Lower lobe of right lung (tissue), 2 donors: ENCODE measurements around the gene TRIM25. TPM values are rescaled to one million over a fixed set of nuclear protein-coding genes. Genes with fewer than 3 reads are reported as not detected.

Experiments used
- ATAC-seq, 2 donors: fragments of 200-7000 bp; cut with Tn5 transposase; one replicate each; pipeline ENCODE4 v1.9.1; 2020 to 2022; ENCODE audit warnings: mild to moderate bottlenecking in 2 of 2, moderate library complexity in 2 of 2
- DNase-seq: peaks from one replicate; pipeline ENCODE4 v3.0.0-alpha.2; 2020
- H3K27ac ChIP-seq: fragments of 200-600 bp; one replicate; pipeline ENCODE4 v1.8.0; 2022
- H3K27me3 ChIP-seq: fragments of 200-600 bp; one replicate; pipeline ENCODE4 v1.8.0; 2022; ENCODE audit warnings: low read depth
- H3K36me3 ChIP-seq: fragments of 200-600 bp; one replicate; pipeline ENCODE4 v1.8.0; 2022; ENCODE audit warnings: mild to moderate bottlenecking
- H3K4me1 ChIP-seq: fragments of 200-600 bp; one replicate; pipeline ENCODE4 v1.8.0; 2022
- H3K4me3 ChIP-seq: fragments of 200-600 bp; one replicate; pipeline ENCODE4 v1.8.0; 2022; ENCODE audit warnings: mild to moderate bottlenecking
- H3K9me3 ChIP-seq: fragments of 200-600 bp; one replicate; pipeline ENCODE4 v1.8.0; 2022
- intact Hi-C: fragments of 100-400 bp; cut with DNase I; formaldehyde crosslinking; loops from one replicate; pipeline ENCODE4 v1.11.0; 2022
- total RNA-seq: library from RNA; stranded (reverse); fragmentation: NEBNext Ultra II Directional; extraction: Animal tissue kit (Norgen Biotek cat#: 25700); gene quantifications from one replicate; pipeline ENCODE4 v1.2.1, GENCODE V29; 2021
- TF ChIP-seq, protein P1 (sequence below): fragments of 200-600 bp; IDR thresholded peaks from one replicate; pipeline ENCODE4 v1.8.0; 2022; ENCODE audit warnings: antibody characterized with exemption, mild to moderate bottlenecking
- donor health status: DM: no; HTN: yes; CAD: no; lungs with severe emphysema.

TRIM25 gene
- total RNA-seq, 1 donor from 2014 or later, result 125 TPM

DNA sequence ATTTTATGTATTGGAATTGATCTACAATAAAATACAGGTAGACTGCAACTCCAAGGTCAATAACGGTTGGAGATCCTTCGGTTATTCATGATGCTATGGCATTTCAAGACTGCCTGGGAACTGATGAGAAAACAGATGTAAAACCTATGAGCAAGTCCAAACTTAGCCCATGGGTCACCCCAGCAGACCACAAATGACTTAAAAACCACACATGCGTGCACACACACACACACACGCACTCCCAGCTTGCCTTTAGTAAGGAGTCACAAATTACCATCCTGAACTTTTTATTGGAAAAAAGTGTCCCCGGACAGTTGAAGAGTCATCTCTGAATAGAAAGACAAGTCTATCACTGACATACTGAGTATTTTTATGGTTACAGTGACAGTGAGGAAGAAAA is 26.7 kb downstream of the TRIM25 start:
- TF ChIP-seq, protein P1, sequence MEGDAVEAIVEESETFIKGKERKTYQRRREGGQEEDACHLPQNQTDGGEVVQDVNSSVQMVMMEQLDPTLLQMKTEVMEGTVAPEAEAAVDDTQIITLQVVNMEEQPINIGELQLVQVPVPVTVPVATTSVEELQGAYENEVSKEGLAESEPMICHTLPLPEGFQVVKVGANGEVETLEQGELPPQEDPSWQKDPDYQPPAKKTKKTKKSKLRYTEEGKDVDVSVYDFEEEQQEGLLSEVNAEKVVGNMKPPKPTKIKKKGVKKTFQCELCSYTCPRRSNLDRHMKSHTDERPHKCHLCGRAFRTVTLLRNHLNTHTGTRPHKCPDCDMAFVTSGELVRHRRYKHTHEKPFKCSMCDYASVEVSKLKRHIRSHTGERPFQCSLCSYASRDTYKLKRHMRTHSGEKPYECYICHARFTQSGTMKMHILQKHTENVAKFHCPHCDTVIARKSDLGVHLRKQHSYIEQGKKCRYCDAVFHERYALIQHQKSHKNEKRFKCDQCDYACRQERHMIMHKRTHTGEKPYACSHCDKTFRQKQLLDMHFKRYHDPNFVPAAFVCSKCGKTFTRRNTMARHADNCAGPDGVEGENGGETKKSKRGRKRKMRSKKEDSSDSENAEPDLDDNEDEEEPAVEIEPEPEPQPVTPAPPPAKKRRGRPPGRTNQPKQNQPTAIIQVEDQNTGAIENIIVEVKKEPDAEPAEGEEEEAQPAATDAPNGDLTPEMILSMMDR, result no peak
- DNase-seq, result no peak
- no peak for ATAC-seq
- peaks cover 62% of the 10 kb centered on the region for H3K36me3 ChIP-seq
- no peaks in the 10 kb centered on the region for H3K4me1 ChIP-seq
- intact Hi-C loops, result no loop called here
- H3K9me3 ChIP-seq, result peaks cover 13% of the 10 kb centered on the region
- H3K27ac ChIP-seq, result no peak overlapping the region
- H3K4me3 ChIP-seq, result no peak overlapping the region
- H3K27me3 ChIP-seq, result no peaks in the 10 kb centered on the region

DNA sequence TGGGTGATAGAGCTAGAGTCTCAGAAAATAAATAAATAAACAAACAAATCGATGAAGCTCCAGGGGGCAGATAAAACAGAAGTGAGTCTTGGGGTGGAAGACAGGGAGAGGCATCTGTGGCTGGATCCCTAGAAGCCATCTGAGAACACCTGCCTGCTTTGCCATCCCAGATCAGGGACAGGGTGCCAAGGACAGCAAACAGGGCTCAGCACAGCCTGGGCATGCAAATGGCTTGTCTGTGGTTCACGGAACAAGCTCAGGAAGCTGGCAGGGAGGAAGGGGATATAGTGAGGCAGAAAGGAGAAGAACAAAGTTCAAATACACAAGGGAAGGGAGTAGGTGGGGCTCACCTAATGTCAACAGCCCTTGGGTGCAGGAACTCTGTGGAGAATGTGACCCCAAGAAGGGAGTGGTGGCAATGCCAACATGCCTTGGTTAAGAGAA is 27.5 kb downstream of the TRIM25 start:
- Histone ChIP-seq H3K4me1 (no peaks in the 10 kb centered on the region), H3K36me3 (peaks cover 54% of the 10 kb centered on the region), H3K4me3 (no peak overlapping the region), H3K9me3 (peaks cover 13% of the 10 kb centered on the region), H3K27ac (no peak overlapping the region), H3K27me3 (no peaks in the 10 kb centered on the region)
- ATAC-seq, result no peak
- no peak for DNase-seq
- TF ChIP-seq, protein P1, result no peak
- intact Hi-C loops, result no loop called here

DNA sequence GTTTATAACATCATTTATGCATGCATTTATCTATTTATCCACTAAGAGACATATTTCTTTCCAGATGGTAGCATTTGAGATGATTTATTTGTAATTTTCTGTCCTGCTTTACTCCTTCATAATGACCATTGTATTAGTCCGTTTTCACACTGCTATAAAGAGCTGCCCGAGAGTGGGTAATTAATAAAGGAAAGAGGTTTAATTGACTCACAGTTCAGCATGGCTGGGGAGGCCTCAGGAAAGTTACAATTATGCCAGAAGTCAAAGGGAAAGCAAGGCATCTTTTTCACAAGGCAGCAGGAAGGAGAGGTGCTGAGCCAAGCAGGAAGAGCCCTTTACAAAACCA is 28.6 kb downstream of the TRIM25 start:
- intact Hi-C loops, result no loop called here
- DNase-seq (no peak), ATAC-seq (no peak)
- H3K27me3 ChIP-seq, result no peaks in the 10 kb centered on the region
- H3K9me3 ChIP-seq, result peaks cover 13% of the 10 kb centered on the region
- H3K4me3 ChIP-seq, result no peak overlapping the region
- H3K36me3 ChIP-seq, result peaks cover 44% of the 10 kb centered on the region
- TF ChIP-seq, protein P1, result no peak
- no peaks in the 10 kb centered on the region for H3K4me1 ChIP-seq
- H3K27ac ChIP-seq, result no peak overlapping the region

DNA sequence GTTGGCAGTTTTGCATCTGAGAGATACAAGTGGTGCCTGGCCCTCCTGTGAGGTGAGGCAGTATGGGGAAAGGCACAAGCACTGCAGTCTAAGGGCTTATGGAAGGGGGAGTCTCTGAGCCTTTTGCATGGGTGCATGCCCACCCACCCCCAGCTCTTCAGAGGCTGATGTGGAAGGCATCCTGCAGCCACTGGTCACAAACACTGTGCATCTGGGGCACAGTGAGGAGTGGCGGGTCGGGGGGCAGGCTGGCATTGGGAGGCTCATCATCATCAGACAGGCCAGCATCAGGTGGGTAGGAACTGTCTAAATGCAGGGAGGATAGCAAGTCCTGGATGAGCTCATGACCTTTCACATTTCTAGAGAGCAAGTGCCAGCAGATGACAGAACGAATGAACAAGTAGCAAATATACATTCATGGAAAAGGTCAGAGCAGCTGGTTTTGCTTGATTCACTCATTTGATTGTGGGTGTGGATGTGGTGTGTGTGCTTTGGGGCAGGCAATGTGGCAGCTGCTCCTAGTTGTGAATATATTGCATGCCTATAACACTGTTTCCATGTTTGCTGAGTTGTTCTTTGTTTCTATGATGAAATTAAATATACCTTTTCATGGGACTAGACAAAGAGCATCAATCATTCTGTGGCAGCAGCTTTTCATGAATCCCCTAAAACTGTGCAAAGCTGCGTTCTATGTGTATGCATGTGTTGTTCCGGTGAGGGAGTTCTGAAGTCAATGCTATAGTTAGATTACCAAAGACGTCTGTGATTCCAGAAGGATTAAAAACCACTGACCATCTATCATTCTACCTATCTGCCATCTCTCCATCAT is 29.2 kb downstream of the TRIM25 start:
- intact Hi-C loops, result no loop called here
- no peak overlapping the region for H3K4me3 ChIP-seq
- ATAC-seq (peak in 1 of 2 donors; percentile 14), DNase-seq (no peak)
- H3K9me3 ChIP-seq, result peaks cover 13% of the 10 kb centered on the region
- H3K27ac ChIP-seq, result no peak overlapping the region
- H3K27me3 ChIP-seq, result no peaks in the 10 kb centered on the region
- no peaks in the 10 kb centered on the region for H3K4me1 ChIP-seq
- H3K36me3 ChIP-seq, result peaks cover 38% of the 10 kb centered on the region
- TF ChIP-seq, protein P1, result no peak

DNA sequence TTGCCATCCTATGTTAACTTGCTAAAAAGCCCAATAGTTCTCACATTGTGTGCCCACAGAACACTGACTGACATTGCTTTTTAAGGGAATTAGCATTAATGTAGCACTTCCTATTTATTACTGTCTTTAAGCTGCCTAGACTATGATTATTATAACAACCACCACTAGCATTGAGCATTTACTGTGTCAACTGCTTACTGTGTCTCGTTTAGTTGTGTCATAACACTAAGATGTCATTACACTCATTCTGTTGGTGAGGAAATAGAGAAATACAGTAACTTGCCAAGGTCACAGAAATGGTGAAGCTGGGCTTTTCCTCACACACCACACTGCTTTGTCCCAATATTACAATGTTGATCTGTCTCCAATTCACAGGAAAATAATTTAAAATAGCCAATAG is 30.2 kb downstream of the TRIM25 start:
- DNase-seq, result no peak
- intact Hi-C loops, result no loop called here
- TF ChIP-seq, protein P1, result no peak
- H3K36me3 ChIP-seq, result peaks cover 27% of the 10 kb centered on the region
- H3K9me3 ChIP-seq, result peaks cover 12% of the 10 kb centered on the region
- no peaks in the 10 kb centered on the region for H3K27me3 ChIP-seq
- no peak overlapping the region for H3K27ac ChIP-seq
- no peaks in the 10 kb centered on the region for H3K4me1 ChIP-seq
- ATAC-seq, result no peak
- no peak overlapping the region for H3K4me3 ChIP-seq
